Mesenchymal stem cell (in vitro differentiated cells and primary cell): ENCODE results near the gene TOM1L2.
A peak's percentile ranks its signal among the peaks of the same experiment; 100 is the strongest.

ENCODE experiments used
- DNase-seq: peaks from one replicate; pipeline ENCODE4 v3.0.0-alpha.2; 2013
- H2AFZ ChIP-seq: one replicate; pipeline ENCODE4 v1.6.1; 2013; ENCODE audit warnings: low read depth, mild to moderate bottlenecking, control low read depth, inconsistent platforms, low read length, moderate library complexity
- H2AK5ac ChIP-seq: 2 replicates; pipeline ENCODE4 v1.6.1; 2013; ENCODE audit warnings: low read length, moderate library complexity, mild to moderate bottlenecking, inconsistent platforms; ENCODE audit not compliant: severe bottlenecking
- H2BK120ac ChIP-seq: one replicate; pipeline ENCODE4 v1.6.1; 2013; ENCODE audit warnings: low read depth, mild to moderate bottlenecking, inconsistent platforms, low read length, moderate library complexity
- H2BK12ac ChIP-seq, 2 experiments: one replicate each; pipeline ENCODE4 v1.6.1; 2013; ENCODE audit warnings: inconsistent platforms in 2 of 2, low read length in 2 of 2, mild to moderate bottlenecking in 2 of 2, moderate library complexity in 2 of 2, control low read depth in 1 of 2
- H2BK15ac ChIP-seq: one replicate; pipeline ENCODE4 v1.6.1; 2013; ENCODE audit warnings: mild to moderate bottlenecking, low read depth, inconsistent platforms; ENCODE audit not compliant: poor library complexity, severe bottlenecking
- H2BK5ac ChIP-seq: 2 replicates; pipeline ENCODE4 v1.6.1; 2013; ENCODE audit warnings: low read depth, mild to moderate bottlenecking, low read length, control low read depth, inconsistent platforms; ENCODE audit not compliant: poor library complexity, severe bottlenecking
- H3K14ac ChIP-seq, 2 experiments: one replicate each; pipeline ENCODE4 v1.6.1; 2013; ENCODE audit warnings: inconsistent platforms in 2 of 2, low read length in 2 of 2, control low read depth in 1 of 2, mild to moderate bottlenecking in 1 of 2, moderate library complexity in 1 of 2
- H3K18ac ChIP-seq, 2 experiments: one replicate each; pipeline ENCODE4 v1.6.1; 2013; ENCODE audit warnings: inconsistent platforms in 2 of 2, low read length in 2 of 2, control low read depth in 1 of 2, low read depth in 1 of 2, mild to moderate bottlenecking in 1 of 2
- H3K23ac ChIP-seq, 2 experiments: one replicate each; pipeline ENCODE4 v1.6.1; 2013; ENCODE audit warnings: inconsistent platforms in 2 of 2, low read length in 2 of 2, mild to moderate bottlenecking in 2 of 2, moderate library complexity in 2 of 2, control low read depth in 1 of 2
- H3K27ac ChIP-seq: 2 replicates; pipeline ENCODE4 v1.5.1; 2013; ENCODE audit warnings: mild to moderate bottlenecking, moderate library complexity, low read length, control low read depth, inconsistent platforms; ENCODE audit not compliant: poor library complexity, severe bottlenecking
- H3K27me3 ChIP-seq, 2 experiments: 2 replicates each; pipeline versions ENCODE4 v1.6.1 to v1.7.0; 2013; ENCODE audit warnings: low read length in 2 of 2, mild to moderate bottlenecking in 2 of 2, moderate library complexity in 2 of 2, control low read depth in 1 of 2, inconsistent platforms in 1 of 2; ENCODE audit not compliant: control insufficient read depth in 1 of 2, insufficient read depth in 1 of 2
- H3K36me3 ChIP-seq, 2 experiments: 2 replicates each; pipeline versions ENCODE4 v1.6.1 to v1.7.0; 2013; ENCODE audit warnings: low read length in 2 of 2, control low read depth in 1 of 2, inconsistent platforms in 1 of 2, low read depth in 1 of 2, mild to moderate bottlenecking in 1 of 2; ENCODE audit not compliant: insufficient read depth in 2 of 2, control insufficient read depth in 1 of 2
- H3K4ac ChIP-seq, 2 experiments: one replicate each; pipeline ENCODE4 v1.6.1; 2013; ENCODE audit warnings: inconsistent platforms in 2 of 2, low read length in 2 of 2, mild to moderate bottlenecking in 2 of 2, moderate library complexity in 2 of 2, control low read depth in 1 of 2, low read depth in 1 of 2
- H3K4me1 ChIP-seq: 2 replicates; pipeline ENCODE4 v1.6.1; 2013; ENCODE audit warnings: low read depth, low read length, control low read depth; ENCODE audit not compliant: control insufficient read depth, insufficient read depth
- H3K4me2 ChIP-seq: 2 replicates; pipeline ENCODE4 v1.6.1; 2013; ENCODE audit warnings: low read length, mild to moderate bottlenecking, inconsistent platforms; ENCODE audit not compliant: poor library complexity, severe bottlenecking
- H3K4me3 ChIP-seq, 2 experiments: 2 replicates each; pipeline versions ENCODE4 v1.5.1 to v1.7.0; 2013; ENCODE audit warnings: low read length in 2 of 2, mild to moderate bottlenecking in 2 of 2, control low read depth in 1 of 2, low read depth in 1 of 2; ENCODE audit not compliant: insufficient read depth in 1 of 2
- H3K79me1 ChIP-seq: replicated peaks from 2 replicates; pipeline ENCODE4 v1.6.1; 2013; ENCODE audit warnings: mild to moderate bottlenecking, control low read depth, low read length, inconsistent platforms; ENCODE audit not compliant: poor library complexity, severe bottlenecking
- H3K9ac ChIP-seq: 2 replicates; pipeline ENCODE4 v1.7.0; 2013; ENCODE audit warnings: mild to moderate bottlenecking, low read length, moderate library complexity
- H3K9me3 ChIP-seq: 2 replicates; pipeline ENCODE4 v1.7.0; 2013; ENCODE audit warnings: mild to moderate bottlenecking, low read length; ENCODE audit not compliant: control insufficient read depth
- H4K8ac ChIP-seq: one replicate; pipeline ENCODE4 v1.6.1; 2013; ENCODE audit warnings: inconsistent platforms, mild to moderate bottlenecking, low read length, moderate library complexity
- H4K91ac ChIP-seq: one replicate; pipeline ENCODE4 v1.6.1; 2013; ENCODE audit warnings: mild to moderate bottlenecking, low read length, inconsistent platforms
- WGBS: methylation state at CpG from one replicate; pipeline ENCODE4 v1.1.7; 2013; ENCODE audit warnings: mixed read lengths; 5-methylcytosine and 5-hydroxymethylcytosine counted together

Gene TOM1L2

GRCh38 chr17:17866897-17867296, 105.3 kb downstream of the TOM1L2 start:
- no peaks in the 10 kb centered on the region for H3K9me3 ChIP-seq
- no peak overlapping the region for H2BK5ac ChIP-seq
- H3K4me1 ChIP-seq: peaks cover 4% of the 10 kb centered on the region
- H2BK15ac ChIP-seq: peak overlapping the region; percentile 67
- H3K23ac ChIP-seq: no peak overlapping the region
- H3K9ac ChIP-seq: no peak overlapping the region
- H3K4me3 ChIP-seq: no peak overlapping the region
- H3K18ac ChIP-seq: no peak overlapping the region
- no peak overlapping the region for H3K4ac ChIP-seq
- H2AK5ac ChIP-seq: no peak overlapping the region
- no peak overlapping the region for H4K8ac ChIP-seq
- no peak overlapping the region for H2BK120ac ChIP-seq
- WGBS: 98% methylated on average over 4 of the region's 4 CpGs
- no peaks in the 10 kb centered on the region for H3K27me3 ChIP-seq
- H2AFZ ChIP-seq: no peak overlapping the region
- H3K79me1 ChIP-seq: peaks cover 4% of the 10 kb centered on the region
- H4K91ac ChIP-seq: peak overlapping the region; percentile 28
- H3K36me3 ChIP-seq: peaks cover 47 to 54% of the 10 kb centered on the region in 2 experiments
- no peak overlapping the region for H3K14ac ChIP-seq
- no peak overlapping the region for H2BK12ac ChIP-seq
- no peak overlapping the region for H3K27ac ChIP-seq
- H3K4me2 ChIP-seq: no peak overlapping the region
- no peak for DNase-seq

DNA sequence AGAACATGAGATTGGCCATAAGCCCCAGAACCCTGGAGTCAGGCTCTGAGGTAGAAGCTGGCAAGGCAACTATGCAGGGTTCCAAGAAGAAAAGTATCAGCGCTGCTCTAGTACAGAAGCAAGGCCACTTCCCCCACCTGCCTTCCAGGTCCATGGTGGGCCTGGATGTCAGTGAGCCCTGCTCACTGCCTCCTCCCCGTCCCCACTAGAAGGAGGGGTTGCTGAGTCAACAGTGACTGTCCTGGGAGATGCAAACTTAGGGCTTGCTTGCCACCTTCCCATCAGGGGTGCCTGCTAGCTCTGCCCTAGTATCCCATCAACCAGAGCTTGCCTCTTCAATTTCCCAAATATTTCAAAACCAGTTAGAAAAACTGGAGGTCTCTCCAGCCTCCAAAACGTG, 105.8 kb downstream of the TOM1L2 start:
- no peak overlapping the region for H3K4ac ChIP-seq

GRCh38 chr17:17865035-17865434, 107.2 kb downstream of the TOM1L2 start:
- Histone ChIP-seq H3K4ac (no peak overlapping the region), H3K4me2 (no peak overlapping the region), H3K23ac (no peak overlapping the region), H2BK12ac (no peak overlapping the region), H3K14ac (no peak overlapping the region), H3K36me3 (peaks cover 52 to 63% of the 10 kb centered on the region in 2 experiments), H3K9me3 (no peaks in the 10 kb centered on the region), H2BK15ac (no peak overlapping the region), H3K79me1 (peaks cover 2% of the 10 kb centered on the region), H3K18ac (no peak overlapping the region), H4K8ac (no peak overlapping the region), H2BK5ac (no peak overlapping the region), H2AK5ac (no peak overlapping the region), H4K91ac (no peak overlapping the region), H3K4me3 (no peak overlapping the region), H3K4me1 (peaks cover 5% of the 10 kb centered on the region), H3K9ac (no peak overlapping the region), H2BK120ac (no peak overlapping the region), H3K27ac (no peak overlapping the region), H2AFZ (no peak overlapping the region), H3K27me3 (no peaks in the 10 kb centered on the region)
- no peak for DNase-seq
- 91% methylated on average over 1 of the region's 1 CpG for WGBS

More for the DNA sequence above, 105.8 kb downstream of the TOM1L2 start:
- Histone ChIP-seq H2BK5ac (no peak overlapping the region), H3K79me1 (peaks cover 4% of the 10 kb centered on the region), H3K4me2 (no peak overlapping the region), H2BK15ac (peak overlapping the region; percentile 77), H2AFZ (no peak overlapping the region), H2BK12ac (no peak overlapping the region), H2BK120ac (no peak overlapping the region), H2AK5ac (no peak overlapping the region), H4K8ac (no peak overlapping the region), H3K27me3 (no peaks in the 10 kb centered on the region), H3K27ac (no peak overlapping the region), H3K14ac (peak overlapping the region in 1 of 2 experiments; percentile 11), H3K9ac (no peak overlapping the region), H3K36me3 (peaks cover 50 to 58% of the 10 kb centered on the region in 2 experiments), H3K9me3 (no peaks in the 10 kb centered on the region), H3K23ac (peak overlapping the region in 1 of 2 experiments; percentile 63), H3K18ac (no peak overlapping the region), H3K4me1 (peaks cover 4% of the 10 kb centered on the region), H4K91ac (no peak overlapping the region), H3K4me3 (no peak overlapping the region)
- DNase-seq: no peak
- WGBS: 68% methylated on average over 3 of the region's 3 CpGs

DNA sequence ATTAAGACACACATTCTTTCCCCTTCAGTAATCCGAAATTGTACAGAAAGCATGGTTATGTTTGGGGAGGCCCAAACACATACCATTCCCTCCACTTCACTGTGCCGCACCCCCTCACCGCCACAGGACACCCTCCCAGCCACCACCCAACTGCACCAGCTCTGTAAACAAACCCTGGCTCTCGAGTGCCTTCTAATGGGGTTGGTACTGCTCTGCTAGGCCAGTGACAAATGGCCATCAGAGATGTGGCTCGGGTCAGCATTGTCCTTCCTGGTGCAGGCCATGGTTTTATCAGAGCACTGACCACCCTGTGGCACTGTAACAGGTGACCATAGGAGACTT, 111.5 kb downstream of the TOM1L2 start:
- Histone ChIP-seq H3K27me3 (no peaks in the 10 kb centered on the region), H3K36me3 (peaks cover 35 to 41% of the 10 kb centered on the region in 2 experiments), H3K4me2 (no peak overlapping the region), H2BK120ac (no peak overlapping the region), H3K27ac (no peak overlapping the region), H3K9me3 (no peaks in the 10 kb centered on the region), H3K4me1 (peaks cover 4% of the 10 kb centered on the region), H3K9ac (no peak overlapping the region), H3K18ac (no peak overlapping the region), H4K91ac (no peak overlapping the region), H2BK12ac (peak overlapping the region in 1 of 2 experiments; percentile 43), H2BK5ac (no peak overlapping the region), H2BK15ac (peak overlapping the region; percentile 36), H4K8ac (no peak overlapping the region), H3K4me3 (no peak overlapping the region), H3K14ac (no peak overlapping the region), H2AK5ac (no peak overlapping the region), H2AFZ (no peak overlapping the region), H3K4ac (no peak overlapping the region), H3K79me1 (no peaks in the 10 kb centered on the region), H3K23ac (peak overlapping the region in 1 of 2 experiments; percentile 14)
- DNase-seq: no peak
- 77% methylated on average over 5 of the region's 5 CpGs for WGBS
